MM.1S (cell line): ENCODE measurements around the gene AHCYL1.

ENCODE experiments used
- DNase-seq: peaks from one replicate; pipeline ENCODE4 v3.0.0-alpha.2; 2015
- H2AFZ ChIP-seq: fragments of 300-600 bp; sonication (generic); 2 replicates; pipeline ENCODE4 v1.6.0; 2016; ENCODE audit warnings: antibody characterized with exemption, low read length
- H3F3A ChIP-seq: fragments of 300-600 bp; sonication (generic); 2 replicates; pipeline ENCODE4 v1.6.1; 2016; ENCODE audit warnings: mild to moderate bottlenecking, antibody characterized with exemption, low read length, moderate library complexity, mixed read lengths; ENCODE audit not compliant: insufficient read depth
- H3K27ac ChIP-seq: fragments of 300-600 bp; sonication (generic); 2 replicates; pipeline ENCODE4 v1.5.1; 2016; ENCODE audit warnings: mild to moderate bottlenecking, low read length
- H3K27me3 ChIP-seq: fragments of 300-600 bp; sonication (generic); replicated peaks from 2 replicates; pipeline ENCODE4 v1.6.0; 2016; ENCODE audit warnings: low read length; ENCODE audit not compliant: insufficient read depth
- H3K36me3 ChIP-seq: fragments of 300-600 bp; sonication (generic); replicated peaks from 2 replicates; pipeline ENCODE4 v1.6.1; 2016; ENCODE audit warnings: mild to moderate bottlenecking, low read length, mixed read lengths; ENCODE audit not compliant: insufficient read depth
- H3K4me1 ChIP-seq: fragments of 300-600 bp; sonication (generic); 2 replicates; pipeline ENCODE4 v1.6.1; 2016; ENCODE audit warnings: low read length, mixed read lengths
- H3K4me2 ChIP-seq: fragments of 300-600 bp; sonication (generic); 2 replicates; pipeline ENCODE4 v1.6.0; 2016; ENCODE audit warnings: low read depth, low read length
- H3K4me3 ChIP-seq: fragments of 300-600 bp; sonication (generic); 2 replicates; pipeline ENCODE4 v1.5.1; 2016; ENCODE audit warnings: low read length, mixed read lengths
- H3K79me2 ChIP-seq: fragments of 300-600 bp; sonication (generic); 2 replicates; pipeline ENCODE4 v1.6.1; 2016; ENCODE audit warnings: mixed run types, low read length, mixed read lengths
- H3K9ac ChIP-seq: fragments of 300-600 bp; sonication (generic); 2 replicates; pipeline ENCODE4 v1.6.1; 2016; ENCODE audit warnings: low read length, mixed read lengths
- H3K9me2 ChIP-seq: fragments of 300-600 bp; sonication (generic); replicated peaks from 2 replicates; pipeline ENCODE4 v1.6.1; 2016; ENCODE audit warnings: mild to moderate bottlenecking, low read length, mixed read lengths; ENCODE audit not compliant: insufficient read depth
- H3K9me3 ChIP-seq: fragments of 300-600 bp; sonication (generic); replicated peaks from 2 replicates; pipeline ENCODE4 v1.6.1; 2016; ENCODE audit warnings: mild to moderate bottlenecking, low read length, mixed read lengths; ENCODE audit not compliant: insufficient read depth
- H4K20me1 ChIP-seq: fragments of 300-600 bp; sonication (generic); 2 replicates; pipeline ENCODE4 v1.6.1; 2016; ENCODE audit warnings: mild to moderate bottlenecking, low read length, moderate library complexity, mixed read lengths; ENCODE audit not compliant: insufficient read depth
- CTCF ChIP-seq: fragments of 300-600 bp; sonication (generic); IDR thresholded peaks from 2 replicates; pipeline ENCODE4 v1.5.1; 2016; ENCODE audit warnings: antibody characterized with exemption, low read length, mixed read lengths
- EZH2 ChIP-seq: fragments of 300-600 bp; sonication (generic); optimal IDR thresholded peaks from 2 replicates; pipeline ENCODE3; 2017; ENCODE audit warnings: low read depth, mild to moderate bottlenecking, antibody characterized with exemption, low read length, mixed read lengths
- EZH2phosphoT487 ChIP-seq: fragments of 300-600 bp; sonication (generic); IDR thresholded peaks from 2 replicates; pipeline ENCODE4 v1.6.1; 2018; ENCODE audit warnings: antibody characterized with exemption, low read length

The AHCYL1 gene

DNA sequence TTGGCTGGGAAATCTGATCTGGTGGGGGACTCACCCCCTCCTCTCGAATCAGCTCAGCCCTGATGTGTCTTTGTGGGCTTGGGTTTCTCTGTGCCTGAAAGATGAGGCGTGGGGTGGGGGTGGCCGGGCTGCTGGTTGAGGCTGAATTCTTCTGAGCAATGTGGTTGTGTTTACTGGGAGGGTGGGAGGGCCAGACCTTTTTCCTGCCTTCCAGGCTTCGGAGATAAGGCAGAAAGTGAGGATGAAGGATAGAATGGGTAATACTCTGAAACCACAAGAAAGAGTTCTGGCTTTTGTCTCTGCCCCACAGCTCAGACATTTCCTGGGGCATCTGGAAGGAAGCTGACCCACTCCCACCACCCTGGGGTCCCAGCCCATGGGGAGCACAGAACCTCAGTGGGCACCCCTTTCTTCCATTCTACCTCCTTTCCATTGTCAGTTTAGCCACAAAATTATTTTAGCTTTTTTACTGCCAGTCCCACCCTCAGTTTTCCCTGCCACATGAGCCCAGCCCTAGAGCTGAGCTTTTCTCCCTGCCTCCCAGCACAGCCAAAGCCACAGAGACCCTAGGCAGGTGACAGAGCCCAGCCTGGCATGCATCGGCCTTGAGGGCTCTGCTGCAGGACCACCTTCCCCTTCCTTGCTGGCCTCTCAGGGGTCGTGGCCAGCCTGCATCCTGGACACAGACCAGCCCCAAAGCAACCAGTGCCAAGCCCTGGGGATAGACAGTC lies 74.7 kb downstream of the AHCYL1 start:
- no peak overlapping the region for H3K4me2 ChIP-seq
- H2AFZ ChIP-seq: no peak overlapping the region
- H3K9me2 ChIP-seq: no peaks in the 10 kb centered on the region
- H3K27me3 ChIP-seq: no peaks in the 10 kb centered on the region
- no peak for DNase-seq
- H3K79me2 ChIP-seq: no peaks in the 10 kb centered on the region
- H3K27ac ChIP-seq: no peak overlapping the region
- H3K36me3 ChIP-seq: no peaks in the 10 kb centered on the region
- no peaks in the 10 kb centered on the region for H3F3A ChIP-seq
- no peaks in the 10 kb centered on the region for H4K20me1 ChIP-seq
- no peaks in the 10 kb centered on the region for H3K4me1 ChIP-seq
- TF ChIP-seq EZH2phosphoT487 (no peak), CTCF (no peak), EZH2 (no peak)
- no peak overlapping the region for H3K9ac ChIP-seq
- H3K9me3 ChIP-seq: no peaks in the 10 kb centered on the region
- H3K4me3 ChIP-seq: no peak overlapping the region

- peak; percentile 33 for DNase-seq
- H3K4me2 ChIP-seq: no peak overlapping the region
- no peaks in the 10 kb centered on the region for H3K9me3 ChIP-seq
- no peak overlapping the region for H3K9ac ChIP-seq
- no peaks in the 10 kb centered on the region for H3K79me2 ChIP-seq
- H3K4me3 ChIP-seq: no peak overlapping the region
- H4K20me1 ChIP-seq: no peaks in the 10 kb centered on the region
- H3K9me2 ChIP-seq: no peaks in the 10 kb centered on the region
- H3K27ac ChIP-seq: no peak overlapping the region
- peak; percentile 69 for TF ChIP-seq CTCF
- no peak for TF ChIP-seq EZH2phosphoT487
- no peak for TF ChIP-seq EZH2
- H3K4me1 ChIP-seq: no peaks in the 10 kb centered on the region
- no peaks in the 10 kb centered on the region for H3K36me3 ChIP-seq
- no peaks in the 10 kb centered on the region for H3K27me3 ChIP-seq
- no peaks in the 10 kb centered on the region for H3F3A ChIP-seq
- H2AFZ ChIP-seq: no peak overlapping the region
Observed at GRCh38 chr1:110060034-110060661, 75.6 kb downstream of the AHCYL1 start.

- Histone ChIP-seq H2AFZ (no peak overlapping the region), H3K9me3 (no peaks in the 10 kb centered on the region), H3K79me2 (no peaks in the 10 kb centered on the region), H3K36me3 (no peaks in the 10 kb centered on the region), H3K4me1 (no peaks in the 10 kb centered on the region), H3F3A (no peaks in the 10 kb centered on the region), H3K27ac (no peak overlapping the region), H3K4me3 (no peak overlapping the region), H3K9me2 (no peaks in the 10 kb centered on the region), H3K27me3 (no peaks in the 10 kb centered on the region), H3K9ac (no peak overlapping the region), H4K20me1 (no peaks in the 10 kb centered on the region), H3K4me2 (no peak overlapping the region)
- DNase-seq: no peak
- no peak for TF ChIP-seq CTCF
- no peak for TF ChIP-seq EZH2phosphoT487
- no peak for TF ChIP-seq EZH2
Observed at GRCh38 chr1:110060662-110061060, 76.1 kb downstream of the AHCYL1 start.
